Daoy (cell line): Measurements from ENCODE around the gene PDGFB. TPM values are rescaled to one million over a fixed set of nuclear protein-coding genes. Genes with fewer than 3 reads are reported as not detected.
A peak's percentile ranks its signal among the peaks of the same experiment; 100 is the strongest.

Source experiments
- DNase-seq: peaks from one replicate; pipeline ENCODE4 v3.0.0-alpha.2; 2015; ENCODE audit warnings: low read depth
- total RNA-seq: library from RNA; depleted of rRNA; stranded (reverse); fragments of >200 nt; shearing (Covaris generic); gene quantifications from 2 replicates; pipeline ENCODE4 v1.2.3, GENCODE V29; 2014

The PDGFB gene
- total RNA-seq, 1 experiment from 2014 or later, result 0.11 TPM

DNA sequence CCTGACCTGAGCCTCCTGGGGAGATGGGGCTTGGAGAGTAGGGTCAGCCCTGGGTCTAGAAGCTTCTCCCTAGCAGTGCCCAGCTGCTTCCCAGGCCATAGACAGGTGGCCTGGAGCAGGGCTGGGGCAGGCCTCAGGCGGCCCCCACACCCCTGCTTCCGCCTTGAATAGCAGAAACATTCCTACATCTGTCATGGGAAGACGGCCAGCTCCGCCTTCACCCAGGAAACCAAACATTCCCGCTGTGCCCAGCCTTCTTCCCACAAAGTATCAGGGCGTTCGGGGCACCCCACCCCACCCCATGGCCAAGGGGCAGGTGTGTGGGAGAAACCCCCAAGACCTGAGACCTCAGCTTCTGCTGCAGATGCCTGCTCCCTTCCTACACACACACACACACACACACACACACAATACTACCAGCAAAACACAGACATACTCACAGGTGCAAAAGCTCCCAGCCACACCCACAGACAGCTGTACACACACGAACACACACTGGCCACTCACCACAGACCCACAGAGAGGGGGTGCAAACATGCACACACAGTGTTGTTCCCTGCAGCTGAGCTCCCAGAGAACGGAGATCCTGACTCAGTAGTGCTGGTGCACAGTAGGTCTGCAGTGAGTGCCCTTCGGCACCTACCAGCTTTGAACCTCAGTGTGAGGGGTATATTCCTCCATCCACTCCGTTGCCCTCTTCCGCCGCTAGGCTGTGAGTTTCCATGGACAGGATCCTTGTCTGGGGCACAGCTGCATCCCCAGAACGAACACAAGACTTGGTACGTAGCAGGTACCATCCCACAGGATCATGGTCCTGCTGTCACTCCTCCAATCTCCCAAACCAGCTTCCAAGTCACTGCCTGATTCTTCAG lies 37.4 kb downstream of the PDGFB start:
- peak; percentile 39 for DNase-seq

DNA sequence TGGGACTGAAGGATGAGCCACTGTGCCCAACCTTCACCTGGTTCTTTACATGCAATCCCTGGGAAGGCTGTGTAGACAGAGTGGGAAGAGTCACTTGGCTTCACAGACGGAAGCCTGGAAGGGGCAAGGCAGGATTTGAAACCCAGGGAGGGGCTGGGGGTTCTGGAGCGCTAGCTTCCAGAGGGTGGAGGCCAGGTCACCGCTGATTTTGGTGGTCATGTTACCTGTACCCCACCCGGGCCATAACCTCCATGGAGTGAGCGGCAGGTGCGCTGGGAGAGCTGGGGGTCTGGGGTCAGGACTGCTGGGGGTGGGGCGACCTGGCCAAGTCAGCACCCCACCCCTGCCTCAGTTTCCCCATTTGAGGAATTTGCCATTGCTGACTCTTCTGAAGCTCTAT lies 38.3 kb downstream of the PDGFB start:
- DNase-seq, result no peak

DNA sequence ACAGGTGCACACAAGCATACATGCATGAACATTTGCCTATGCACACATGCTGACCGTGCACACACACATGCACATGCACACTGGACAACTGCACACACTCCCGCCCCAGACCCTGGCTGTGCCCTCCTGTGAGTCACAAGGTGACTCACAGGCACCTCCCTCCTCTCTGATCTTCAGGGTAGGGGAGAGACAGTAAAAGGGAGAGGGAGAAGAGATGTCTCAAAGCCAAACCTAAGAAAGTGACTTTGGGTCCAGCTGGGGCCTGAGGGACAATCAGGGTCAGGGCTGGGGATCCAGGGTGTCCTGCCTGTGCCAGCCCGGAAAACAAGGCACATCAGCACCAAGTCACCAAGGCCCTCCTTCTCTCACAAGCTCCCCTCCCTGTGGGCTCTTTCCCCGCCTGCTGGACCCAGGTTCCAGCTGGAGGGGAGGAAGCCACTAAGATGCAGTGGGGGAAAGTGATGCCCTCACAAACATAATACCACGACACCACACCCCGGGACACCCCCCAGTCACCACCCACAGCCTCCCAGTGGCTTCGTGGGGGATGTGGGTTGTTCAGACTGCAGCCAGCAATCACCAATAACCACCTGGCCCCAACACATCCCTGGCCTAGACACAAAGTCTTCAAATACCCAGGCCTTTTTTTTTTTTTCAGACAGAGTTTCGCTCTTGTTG lies 39.3 kb downstream of the PDGFB start:
- DNase-seq, result peak; percentile 79

DNA sequence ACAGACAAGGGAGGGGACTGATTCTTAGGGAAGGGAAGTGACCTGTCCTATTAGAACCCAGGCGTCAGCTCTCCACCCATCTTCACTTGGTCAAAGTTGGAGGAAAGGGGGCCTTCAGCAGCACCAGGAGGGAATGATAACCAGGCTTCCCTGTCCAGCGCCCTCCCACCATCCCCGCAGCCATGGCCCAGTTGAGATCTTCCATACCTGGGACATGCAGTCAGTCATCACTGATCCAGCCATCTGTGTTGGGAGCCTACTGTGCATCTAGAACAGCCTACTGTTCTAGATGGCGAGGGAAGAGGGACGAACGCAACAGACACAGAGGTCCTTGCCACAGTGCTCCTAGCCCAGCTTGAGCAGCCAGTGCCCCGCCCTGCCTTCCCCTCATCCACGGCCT lies 40.6 kb downstream of the PDGFB start:
- no peak for DNase-seq

DNA sequence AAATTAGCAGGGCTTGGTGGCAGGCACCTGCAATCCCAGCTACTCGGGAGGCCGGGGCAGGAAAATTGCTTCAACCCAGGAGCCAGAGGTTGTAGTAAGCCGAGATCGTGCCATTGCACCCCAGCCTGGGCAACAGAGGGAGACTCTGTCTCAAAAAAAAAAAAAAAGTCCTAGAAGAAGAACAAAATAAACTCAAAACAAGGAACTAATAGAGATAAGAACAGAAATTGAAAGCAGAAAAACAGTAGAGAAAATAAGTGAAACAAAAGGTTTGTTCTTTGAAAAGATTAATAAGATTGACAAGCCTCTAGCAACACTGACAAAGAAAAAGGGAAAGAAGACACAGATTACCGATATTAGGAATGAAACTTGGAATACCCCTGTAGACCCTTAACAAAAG lies 47.2 kb downstream of the PDGFB start:
- DNase-seq, result no peak

DNA sequence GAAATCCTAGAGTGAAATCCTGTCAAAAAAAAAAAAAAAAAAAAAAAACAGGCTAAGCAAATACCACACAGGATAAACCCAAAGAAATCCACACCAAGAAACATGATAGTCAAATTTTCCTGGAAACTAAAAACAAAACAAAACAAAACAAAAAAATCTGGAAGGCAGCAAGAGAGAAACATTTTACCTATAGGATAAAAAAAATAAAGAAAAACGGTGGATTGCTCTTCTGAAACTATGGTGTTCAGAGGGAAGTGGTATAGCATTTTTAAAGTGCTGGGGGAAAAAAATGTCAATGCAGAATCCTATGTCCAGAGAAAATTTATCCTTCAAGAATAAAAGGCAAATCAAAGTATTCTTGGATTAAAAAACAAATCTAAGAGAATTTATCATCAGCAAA lies 50.7 kb downstream of the PDGFB start:
- no peak for DNase-seq

DNA sequence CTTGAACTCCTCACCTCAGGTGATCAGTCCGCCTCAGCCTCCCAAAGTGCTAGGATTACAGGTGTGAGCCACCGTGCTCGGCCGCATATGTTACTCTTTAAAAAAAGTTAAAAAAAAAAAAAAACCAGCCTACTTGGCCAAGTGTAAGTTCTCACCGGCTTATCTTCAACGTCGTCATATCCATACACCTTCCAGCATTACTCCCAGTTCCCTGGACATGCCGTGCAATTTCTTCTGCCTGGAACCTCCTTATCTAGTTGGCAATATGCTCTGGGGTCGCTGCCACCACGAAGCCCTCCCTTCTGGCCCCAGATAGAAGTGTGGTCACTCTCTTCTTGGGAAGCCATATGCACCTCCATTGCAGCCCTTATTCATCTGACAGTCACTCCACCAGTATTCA lies 56.0 kb downstream of the PDGFB start:
- no peak for DNase-seq

DNA sequence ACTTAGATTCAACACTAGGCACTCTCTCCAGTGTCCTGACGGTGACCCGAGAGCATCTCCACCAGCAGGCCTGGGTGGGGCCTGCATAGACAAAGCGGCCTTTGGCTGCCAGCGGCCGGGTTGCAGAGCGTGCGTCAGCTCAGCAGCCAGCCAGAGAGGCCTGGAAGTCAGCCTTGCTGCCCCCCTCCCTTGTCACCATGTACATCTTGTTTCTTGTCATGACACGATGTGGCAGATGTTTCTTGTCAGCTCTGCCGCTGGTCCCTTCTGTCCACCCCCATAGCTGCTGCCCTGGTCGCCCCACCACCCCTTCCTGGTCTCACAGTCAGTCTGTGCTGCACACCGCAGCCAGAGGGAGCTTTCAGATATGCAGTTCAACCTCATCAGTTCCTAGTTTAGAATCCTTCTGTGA lies 59.2 kb downstream of the PDGFB start:
- no peak for DNase-seq

DNA sequence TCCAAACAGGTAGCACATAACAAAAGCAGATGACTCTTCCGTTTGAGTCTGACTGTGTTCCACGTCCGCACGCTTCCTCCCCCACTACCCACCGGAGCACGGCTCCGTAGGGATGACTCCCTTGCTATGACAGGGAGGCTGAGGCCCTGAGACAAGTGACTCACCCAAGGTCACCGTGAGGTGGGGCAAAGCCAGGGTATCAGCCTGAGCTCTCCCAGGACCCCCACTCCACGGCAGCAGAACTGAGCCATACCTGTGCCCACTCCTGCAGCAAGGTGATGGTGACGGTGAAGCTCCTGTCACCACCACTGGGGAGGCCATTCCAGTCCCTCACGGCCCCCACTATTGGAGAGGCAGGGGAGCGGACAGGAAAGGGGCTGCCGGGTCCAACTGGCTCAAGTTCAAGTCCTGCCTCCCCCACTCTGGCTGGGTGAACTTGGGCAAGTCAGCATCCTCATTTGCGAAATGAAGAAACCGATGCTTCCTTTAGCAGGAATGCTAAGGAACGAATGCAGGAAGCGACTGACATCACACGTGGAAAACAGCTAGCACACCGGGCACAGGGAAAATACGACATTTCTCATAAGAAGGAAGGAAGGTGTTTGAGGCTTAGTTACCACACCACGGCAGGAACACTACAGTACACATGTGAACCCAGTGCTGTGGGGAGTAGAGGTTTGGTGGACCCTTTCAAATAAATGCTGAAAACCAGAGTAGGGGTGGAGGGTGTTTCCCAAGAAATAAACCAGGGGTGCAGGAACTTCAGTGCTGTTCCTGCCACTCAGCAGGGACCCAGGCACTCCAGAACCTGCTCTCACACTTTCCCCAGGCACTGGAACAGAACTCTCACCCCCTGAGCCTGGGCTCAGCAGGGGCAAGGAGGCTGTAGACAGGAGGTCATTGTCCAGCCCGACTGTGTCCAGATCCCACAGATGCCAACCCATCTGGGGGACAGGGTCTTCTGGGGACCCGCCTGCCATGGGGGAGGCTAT lies 59.9 kb downstream of the PDGFB start:
- no peak for DNase-seq

DNA sequence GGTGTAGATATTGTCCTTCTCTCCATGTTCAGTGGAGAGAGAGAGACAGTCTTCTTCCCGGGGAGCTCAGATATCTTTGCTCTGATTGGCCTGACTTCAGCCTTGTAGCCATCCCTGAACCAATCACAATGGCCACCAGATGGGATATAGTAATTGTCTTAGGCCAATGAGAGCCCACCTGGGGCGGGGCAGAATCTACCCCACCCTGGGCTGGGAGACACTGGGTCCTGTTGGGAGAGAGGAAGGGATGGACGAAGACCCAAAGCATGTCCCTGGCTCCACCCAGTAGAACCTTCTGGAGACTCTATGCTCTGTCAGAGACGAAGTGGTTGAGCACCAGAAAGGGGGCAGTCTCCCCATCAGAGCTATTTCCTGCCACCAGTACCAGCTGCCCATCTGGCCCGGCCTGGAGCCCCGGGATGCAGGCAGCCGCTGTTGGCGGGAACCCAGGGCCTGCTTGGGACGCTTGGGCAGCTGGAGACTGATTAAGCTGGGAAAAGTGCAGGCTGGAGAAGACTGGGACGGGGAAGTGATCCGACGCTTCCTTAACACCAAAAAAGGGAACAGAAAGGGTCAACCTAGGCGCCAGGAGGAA lies 60.7 kb downstream of the PDGFB start:
- DNase-seq, result no peak

DNA sequence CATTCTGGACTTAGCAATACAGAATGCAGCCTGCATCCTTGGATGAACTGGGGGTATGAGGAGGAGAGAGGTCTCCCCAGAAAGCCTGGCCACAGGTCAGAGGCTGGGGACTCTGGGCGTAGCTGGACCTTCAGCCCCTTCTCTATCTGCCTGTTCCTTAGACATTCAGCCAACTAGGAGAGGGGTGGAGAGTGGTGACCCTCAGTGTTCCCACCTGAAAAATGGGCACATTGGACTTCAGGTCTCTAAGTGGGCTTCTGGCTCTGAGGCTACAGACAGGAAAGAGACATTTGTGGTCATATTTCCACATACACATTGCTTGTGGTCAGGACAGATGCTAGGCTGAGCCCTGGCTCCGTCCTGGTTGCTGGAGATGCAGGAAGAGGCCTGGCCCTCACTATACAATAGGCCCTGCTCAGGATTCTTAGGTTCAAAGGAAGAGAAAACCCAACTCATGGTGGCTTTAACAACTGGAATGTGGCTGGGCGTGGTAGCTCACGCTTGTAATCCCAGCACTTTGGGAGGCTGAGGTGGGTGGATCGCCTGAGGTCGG lies 62.2 kb downstream of the PDGFB start:
- DNase-seq, result no peak

DNA sequence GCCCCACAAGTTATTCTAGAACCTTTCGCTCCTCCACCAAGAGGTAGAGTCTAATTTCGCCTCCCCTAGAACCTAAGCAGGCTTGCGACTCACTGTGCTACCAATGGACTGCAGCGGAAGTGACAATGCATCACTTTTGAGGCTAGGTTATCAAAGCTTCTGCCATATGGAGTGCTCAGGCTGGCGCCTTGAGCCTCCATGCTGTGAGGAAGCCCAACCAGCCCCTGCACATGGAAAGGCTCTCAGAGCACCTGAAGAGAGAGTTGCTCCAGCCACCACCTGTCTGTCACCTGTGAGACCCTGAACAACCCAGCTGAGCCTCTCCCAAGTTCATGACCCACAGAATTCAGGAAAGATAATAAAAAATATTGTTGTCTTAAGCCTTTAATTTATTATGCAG lies 63.0 kb downstream of the PDGFB start:
- no peak for DNase-seq

DNA sequence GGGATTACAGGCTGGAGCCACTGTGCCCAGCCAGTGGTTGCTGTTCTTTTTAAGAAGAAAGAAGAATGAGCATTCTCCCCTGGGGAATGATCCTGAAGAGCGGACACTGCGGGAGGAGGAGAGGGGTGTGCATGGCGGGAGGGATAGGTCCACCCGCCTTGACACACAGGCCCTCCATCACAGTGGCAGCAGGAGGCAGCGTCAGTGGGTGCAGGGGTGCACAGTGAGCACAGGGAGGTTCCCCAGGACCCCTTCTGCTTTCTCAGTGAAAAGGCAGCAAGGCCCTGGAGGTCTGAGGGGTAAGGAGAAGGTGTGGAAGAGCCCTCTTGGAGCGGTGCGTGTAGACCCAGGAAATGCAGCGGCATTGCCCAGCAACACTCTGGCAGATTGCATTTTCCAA lies 63.4 kb downstream of the PDGFB start:
- DNase-seq, result no peak

DNA sequence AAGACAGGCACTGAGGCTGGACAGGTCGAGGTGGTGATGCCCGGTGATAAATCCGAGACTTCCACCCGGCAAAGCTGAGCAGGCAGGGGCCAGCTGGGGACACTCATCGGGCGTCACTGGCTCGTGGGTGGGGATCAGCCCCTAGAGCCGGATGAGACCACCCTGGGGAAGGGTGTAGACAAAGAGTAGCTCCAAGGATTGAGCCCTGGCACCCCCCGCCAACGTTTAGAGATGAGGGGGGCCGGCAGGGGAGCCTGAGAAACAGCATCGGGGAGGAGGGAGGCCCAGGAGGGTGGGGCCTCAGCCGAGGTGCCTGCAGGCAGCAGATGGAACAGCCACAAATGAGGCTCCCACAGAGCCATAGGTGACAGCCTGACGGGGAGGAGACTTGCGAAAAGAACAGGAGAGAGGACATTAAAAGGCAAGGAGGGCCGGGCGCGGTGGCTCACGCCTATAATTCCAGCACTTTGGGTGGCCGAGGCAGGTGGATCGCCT lies 64.9 kb downstream of the PDGFB start:
- DNase-seq, result no peak

DNA sequence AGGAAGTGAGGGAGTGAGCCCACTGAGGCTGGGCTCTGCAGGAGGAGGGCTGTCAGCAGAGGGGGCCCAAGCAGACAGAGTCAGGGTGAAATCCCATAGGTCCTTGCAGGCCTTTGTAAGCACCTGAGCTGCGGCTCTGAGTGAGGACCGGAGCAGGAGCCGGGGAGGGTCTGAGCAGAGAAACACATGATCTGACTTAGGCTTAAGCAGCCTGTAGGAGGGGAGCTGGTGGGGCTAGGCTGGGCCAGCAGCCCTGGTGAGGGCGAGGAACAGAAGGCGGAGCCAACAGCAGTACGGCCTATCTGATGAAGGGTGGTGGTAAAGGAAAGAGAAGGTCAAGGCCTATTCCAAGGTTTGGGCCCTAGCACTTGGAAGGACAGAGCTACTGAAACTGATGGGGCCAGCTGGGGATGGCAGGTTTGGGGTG lies 65.4 kb downstream of the PDGFB start:
- DNase-seq, result no peak

DNA sequence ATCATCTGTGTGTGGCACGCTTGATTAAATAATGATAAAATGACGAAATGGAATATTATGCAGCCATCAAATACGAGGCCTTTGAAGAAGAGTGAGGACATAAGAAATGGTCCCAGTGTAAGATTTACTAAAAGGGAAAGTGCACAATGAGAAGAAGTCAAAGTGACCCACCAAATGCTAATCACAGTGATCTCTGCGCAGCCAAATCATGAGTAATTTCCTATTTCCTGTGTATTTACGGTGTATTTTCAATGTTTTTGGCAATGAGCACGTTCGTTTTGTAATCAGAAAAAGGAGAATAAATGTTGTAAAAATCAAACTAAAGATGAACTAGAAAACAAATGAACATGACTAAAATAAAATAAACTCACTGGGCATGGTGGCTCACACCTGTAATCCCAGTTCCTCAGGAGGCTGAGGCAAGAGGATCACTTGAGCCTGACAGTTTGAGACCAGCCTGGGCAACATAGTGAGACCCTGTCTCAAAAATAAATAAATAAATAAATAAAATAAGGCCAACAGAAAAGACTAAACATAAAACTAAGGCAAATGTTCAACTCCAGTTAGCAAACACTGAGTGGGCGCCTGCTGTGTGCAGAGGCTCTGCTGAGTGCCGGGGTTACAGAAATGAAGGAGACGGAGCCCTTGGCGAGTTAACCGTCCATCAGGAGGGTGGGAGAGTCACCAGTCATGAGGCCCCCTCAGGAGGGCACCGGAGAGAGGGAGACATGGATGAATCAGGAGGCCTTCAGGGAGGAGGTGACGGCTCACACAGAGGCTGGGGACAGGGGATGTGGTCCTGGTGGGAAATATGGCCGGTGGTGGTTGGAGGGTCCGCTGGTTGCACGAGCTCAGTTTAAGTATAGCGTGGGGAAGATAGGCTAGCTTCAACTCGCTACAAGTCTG lies 66.3 kb downstream of the PDGFB start:
- no peak for DNase-seq

DNA sequence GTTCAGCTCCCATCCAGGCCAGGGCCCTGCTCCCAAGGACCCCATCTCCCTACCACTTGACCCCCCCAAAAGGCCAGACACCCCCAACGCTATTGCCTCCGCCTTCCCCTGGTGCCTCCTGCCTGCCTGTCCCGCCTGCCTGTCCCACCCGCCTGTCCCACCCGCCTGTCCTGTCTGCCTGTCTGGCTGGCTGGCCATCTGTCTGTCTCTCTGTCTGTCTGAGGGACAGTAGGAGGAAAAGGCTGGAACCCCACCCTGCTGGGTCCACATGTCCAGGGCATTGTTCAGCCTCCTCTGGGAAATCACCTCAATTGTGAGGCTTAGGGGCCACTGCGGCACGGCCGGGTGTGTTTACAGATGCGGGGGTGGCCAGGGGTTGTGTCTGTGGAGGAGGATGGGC lies 67.0 kb downstream of the PDGFB start:
- no peak for DNase-seq

DNA sequence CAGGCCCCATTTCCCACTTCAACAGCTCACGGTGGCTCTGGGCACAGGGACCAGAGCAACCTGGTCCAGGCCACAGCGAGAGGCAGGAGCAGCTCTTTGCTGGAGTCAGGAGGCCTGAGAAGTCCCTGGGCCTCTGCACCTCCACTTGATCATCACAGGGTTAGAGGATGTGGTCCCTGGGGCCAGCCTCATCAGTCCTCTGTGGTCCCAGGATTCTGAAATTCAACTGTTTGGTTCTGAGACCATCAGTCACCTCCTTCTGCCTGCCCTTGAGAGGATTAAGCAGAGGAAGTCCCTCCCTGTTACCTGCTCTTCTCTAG lies 67.4 kb downstream of the PDGFB start:
- no peak for DNase-seq

DNA sequence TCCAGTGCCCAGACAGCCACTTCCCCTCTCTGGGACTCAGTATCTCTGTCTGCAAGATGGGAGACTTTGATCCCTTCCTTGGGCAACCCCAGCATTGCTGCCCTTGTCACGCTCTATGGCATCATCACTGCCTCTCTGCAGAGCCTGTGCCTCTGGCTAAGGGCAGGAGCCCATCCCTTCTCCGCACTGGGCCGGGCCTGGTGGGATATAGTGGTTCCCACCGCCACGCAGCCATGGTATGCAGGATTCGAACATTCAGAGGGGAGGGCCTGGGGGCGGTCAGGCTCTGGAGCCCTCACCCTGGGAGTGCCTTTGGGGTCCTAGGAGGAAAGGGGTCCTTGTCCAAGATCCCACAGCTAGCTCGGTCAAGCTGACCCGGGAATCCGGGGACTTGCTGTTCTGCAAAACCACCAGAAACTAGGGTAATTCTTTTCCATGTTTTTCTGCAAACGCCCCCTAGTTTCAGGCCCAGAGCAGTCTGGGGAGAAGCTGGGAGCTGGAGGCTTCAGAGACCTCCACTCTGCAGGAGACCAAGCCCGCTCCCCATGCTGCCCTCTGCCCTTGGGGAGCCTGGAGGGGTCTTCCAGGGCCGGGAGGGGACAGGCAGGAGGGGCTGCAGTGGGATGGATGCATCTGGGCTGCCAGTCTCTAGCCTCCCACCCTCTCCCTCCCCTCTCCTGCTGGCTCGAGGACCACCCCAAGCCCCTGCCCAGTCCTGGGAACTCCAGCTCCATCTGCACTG lies 67.9 kb downstream of the PDGFB start:
- DNase-seq, result peak; percentile 33
